ENCODE results near the gene MRPS35. TPM values are rescaled to one million over a fixed set of nuclear protein-coding genes. Genes with fewer than 3 reads are reported as not detected.
"Not testable (repeated sequence)": the region's sequence is repeated elsewhere in the genome, so short reads cannot be mapped to it uniquely, and the experiment has no call there.

MRPS35 gene
- total and polyA plus RNA-seq, 4 donors, result 45.1 to 64.8 (median 55.8) TPM

DNA sequence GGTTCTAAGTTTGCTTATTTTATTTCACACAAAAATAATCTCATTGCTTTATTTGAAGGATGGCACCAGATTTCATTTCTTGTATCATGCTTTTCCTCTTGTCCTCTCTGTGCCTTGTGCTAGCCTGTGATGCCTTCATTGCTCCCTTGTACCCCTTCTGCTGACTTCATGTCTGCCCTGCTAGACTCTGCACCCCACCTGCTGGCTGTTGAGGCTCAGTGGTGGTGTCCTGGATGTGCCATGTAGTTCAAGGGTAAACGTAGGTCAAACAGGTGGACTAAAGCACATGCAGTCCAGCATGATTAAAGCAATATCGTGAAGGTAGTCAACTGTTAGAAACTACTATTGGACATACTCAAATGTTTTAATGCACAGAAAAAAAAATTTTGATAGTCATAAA, 21.6 kb downstream of the MRPS35 start:
- DNase-seq (ENCODE audit: low read depth in 4 of 6, low spot score in 6 of 6), result no peak
- Histone ChIP-seq H3K36me3 (ENCODE audit: control insufficient read depth, insufficient read depth, low read length) (peaks cover 10% of the 10 kb centered on the region), H3K27ac (ENCODE audit: low read depth, low read length) (no peak overlapping the region), H3K4me3 (ENCODE audit: low read depth, low read length) (no peak overlapping the region), H3K9me3 (ENCODE audit: control insufficient read depth, insufficient read depth, low read length) (no peaks in the 10 kb centered on the region), H3K4me1 (ENCODE audit: control insufficient read depth, insufficient read depth, low read length) (no peaks in the 10 kb centered on the region), H3K27me3 (ENCODE audit: control insufficient read depth, insufficient read depth, low read length) (no peaks in the 10 kb centered on the region)
- no CpG with 5 or more reads among the region's 2 CpGs for WGBS (ENCODE audit: insufficient coverage)

DNA sequence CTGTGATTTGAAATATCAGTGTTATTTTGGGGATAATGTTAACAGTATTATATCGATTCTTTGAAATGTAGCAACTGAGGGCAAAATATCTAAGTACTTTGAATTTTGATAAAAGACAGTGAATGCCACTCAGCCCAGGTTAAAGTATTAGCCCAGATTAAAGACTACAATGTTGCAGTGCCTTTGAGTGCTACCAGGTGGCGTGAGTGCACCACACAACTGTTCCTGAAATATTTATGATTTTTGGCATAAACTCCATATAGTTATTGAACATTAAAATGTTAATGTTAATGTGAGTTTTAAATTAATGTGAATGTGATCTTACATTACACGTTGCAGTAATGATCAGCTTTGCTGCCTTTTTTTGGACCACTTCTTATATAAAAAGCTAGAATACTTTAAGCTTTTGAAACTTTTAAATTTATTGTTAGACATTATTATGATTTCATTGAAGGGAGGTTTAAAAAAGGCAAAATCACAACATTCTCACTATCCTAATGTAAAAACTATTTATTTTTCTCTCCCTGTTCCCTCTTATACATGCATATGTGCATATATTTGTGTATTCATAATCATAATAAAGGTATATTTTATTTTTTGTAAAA, 22.5 kb downstream of the MRPS35 start:
- H3K27ac ChIP-seq (ENCODE audit: low read depth, low read length), result no peak overlapping the region
- no peak overlapping the region for H3K4me3 ChIP-seq (ENCODE audit: low read depth, low read length)
- no peaks in the 10 kb centered on the region for H3K9me3 ChIP-seq (ENCODE audit: control insufficient read depth, insufficient read depth, low read length)
- 67% methylated on average over 1 of the region's 3 CpGs for WGBS (ENCODE audit: insufficient coverage)
- peaks cover 10% of the 10 kb centered on the region for H3K36me3 ChIP-seq (ENCODE audit: control insufficient read depth, insufficient read depth, low read length)
- H3K4me1 ChIP-seq (ENCODE audit: control insufficient read depth, insufficient read depth, low read length), result no peaks in the 10 kb centered on the region
- H3K27me3 ChIP-seq (ENCODE audit: control insufficient read depth, insufficient read depth, low read length), result no peaks in the 10 kb centered on the region
- peak in 3 of 6 donors; percentile 12 to 72 (median 38) for DNase-seq (ENCODE audit: low read depth in 4 of 6, low spot score in 6 of 6)

DNA sequence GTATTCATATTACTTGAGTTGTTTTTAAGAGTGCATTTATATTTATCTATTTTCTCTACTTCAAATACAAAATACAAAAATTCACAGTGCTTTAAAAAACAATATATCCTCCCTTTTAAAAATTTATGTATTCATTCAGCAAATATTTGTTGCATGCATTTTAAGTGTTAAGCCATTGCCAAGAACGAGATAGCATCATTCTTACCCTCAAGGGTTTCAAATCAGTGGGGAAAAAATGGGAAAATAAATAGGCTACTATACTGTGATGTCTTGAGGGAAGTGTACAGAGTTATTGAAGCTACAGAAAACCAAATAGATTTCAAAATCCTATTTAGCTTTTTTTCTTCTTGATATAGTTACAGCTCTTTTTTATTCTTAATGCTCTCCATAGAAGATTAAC, 23.2 kb downstream of the MRPS35 start:
- Histone ChIP-seq H3K4me3 (ENCODE audit: low read depth, low read length) (no peak overlapping the region), H3K9me3 (ENCODE audit: control insufficient read depth, insufficient read depth, low read length) (no peaks in the 10 kb centered on the region), H3K36me3 (ENCODE audit: control insufficient read depth, insufficient read depth, low read length) (peaks cover 12% of the 10 kb centered on the region), H3K4me1 (ENCODE audit: control insufficient read depth, insufficient read depth, low read length) (no peaks in the 10 kb centered on the region), H3K27ac (ENCODE audit: low read depth, low read length) (no peak overlapping the region), H3K27me3 (ENCODE audit: control insufficient read depth, insufficient read depth, low read length) (no peaks in the 10 kb centered on the region)
- no CpG with 5 or more reads among the region's 1 CpG for WGBS (ENCODE audit: insufficient coverage)
- no peak for DNase-seq (ENCODE audit: low read depth in 4 of 6, low spot score in 6 of 6)

DNA sequence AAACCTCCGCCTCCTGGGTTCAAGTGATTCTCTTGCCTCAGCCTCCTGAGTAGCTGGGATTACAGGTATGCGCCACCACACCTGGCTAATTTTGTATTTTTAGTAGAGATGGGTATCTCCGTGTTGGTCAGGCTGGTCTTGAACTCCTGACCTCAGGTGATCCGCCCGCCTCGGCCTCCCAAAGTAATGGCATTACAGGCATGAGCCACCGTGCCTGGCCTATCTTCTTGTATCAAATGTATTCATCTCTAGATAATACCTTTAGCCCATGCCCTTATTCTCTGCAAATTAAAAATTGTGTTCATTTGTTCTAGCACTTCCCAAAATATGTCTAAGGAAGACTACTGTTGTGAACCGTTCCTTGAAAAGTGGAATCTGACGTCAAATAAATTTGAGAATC, 23.7 kb downstream of the MRPS35 start:
- H3K9me3 ChIP-seq (ENCODE audit: control insufficient read depth, insufficient read depth, low read length); H3K4me3 ChIP-seq (ENCODE audit: low read depth, low read length); H3K27me3 ChIP-seq (ENCODE audit: control insufficient read depth, insufficient read depth, low read length); DNase-seq (ENCODE audit: low read depth in 4 of 6, low spot score in 6 of 6); H3K27ac ChIP-seq (ENCODE audit: low read depth, low read length); H3K4me1 ChIP-seq (ENCODE audit: control insufficient read depth, insufficient read depth, low read length): not testable (repeated sequence)
- 96% methylated on average over 4 of the region's 9 CpGs for WGBS (ENCODE audit: insufficient coverage)
- peaks cover 14% of the 10 kb centered on the region for H3K36me3 ChIP-seq (ENCODE audit: control insufficient read depth, insufficient read depth, low read length)

- no CpG with 5 or more reads among the region's 5 CpGs for WGBS (ENCODE audit: insufficient coverage)
- DNase-seq (ENCODE audit: low read depth in 4 of 6, low spot score in 6 of 6), result no peak
- Histone ChIP-seq H3K36me3 (ENCODE audit: control insufficient read depth, insufficient read depth, low read length) (peaks cover 14% of the 10 kb centered on the region), H3K27ac (ENCODE audit: low read depth, low read length) (no peak overlapping the region), H3K9me3 (ENCODE audit: control insufficient read depth, insufficient read depth, low read length) (no peaks in the 10 kb centered on the region), H3K4me1 (ENCODE audit: control insufficient read depth, insufficient read depth, low read length) (no peaks in the 10 kb centered on the region), H3K27me3 (ENCODE audit: control insufficient read depth, insufficient read depth, low read length) (no peaks in the 10 kb centered on the region), H3K4me3 (ENCODE audit: low read depth, low read length) (no peak overlapping the region)
These were observed 33.0 kb downstream of the MRPS35 start for GRCh38 chr12:27743601-27744000.

DNA sequence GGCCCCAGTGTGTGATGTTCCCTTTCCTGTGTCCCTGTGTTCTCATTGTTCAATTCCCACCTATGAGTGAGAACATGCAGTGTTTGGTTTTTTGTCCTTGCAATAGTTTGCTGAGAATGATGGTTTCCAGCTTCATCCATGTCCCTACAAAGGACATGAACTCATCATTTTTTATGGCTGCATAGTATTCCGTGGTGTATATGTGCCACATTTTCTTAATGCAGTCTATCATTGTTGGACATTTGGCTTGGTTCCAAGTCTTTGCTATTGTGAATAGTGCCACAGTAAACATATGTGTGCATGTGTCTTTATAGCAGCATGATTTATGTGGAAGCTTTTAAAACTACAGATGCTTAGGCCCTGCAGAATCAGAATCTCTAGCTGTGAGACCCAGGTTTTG, 35.1 kb downstream of the MRPS35 start:
- 71% methylated on average over 1 of the region's 1 CpG for WGBS (ENCODE audit: insufficient coverage)

DNA sequence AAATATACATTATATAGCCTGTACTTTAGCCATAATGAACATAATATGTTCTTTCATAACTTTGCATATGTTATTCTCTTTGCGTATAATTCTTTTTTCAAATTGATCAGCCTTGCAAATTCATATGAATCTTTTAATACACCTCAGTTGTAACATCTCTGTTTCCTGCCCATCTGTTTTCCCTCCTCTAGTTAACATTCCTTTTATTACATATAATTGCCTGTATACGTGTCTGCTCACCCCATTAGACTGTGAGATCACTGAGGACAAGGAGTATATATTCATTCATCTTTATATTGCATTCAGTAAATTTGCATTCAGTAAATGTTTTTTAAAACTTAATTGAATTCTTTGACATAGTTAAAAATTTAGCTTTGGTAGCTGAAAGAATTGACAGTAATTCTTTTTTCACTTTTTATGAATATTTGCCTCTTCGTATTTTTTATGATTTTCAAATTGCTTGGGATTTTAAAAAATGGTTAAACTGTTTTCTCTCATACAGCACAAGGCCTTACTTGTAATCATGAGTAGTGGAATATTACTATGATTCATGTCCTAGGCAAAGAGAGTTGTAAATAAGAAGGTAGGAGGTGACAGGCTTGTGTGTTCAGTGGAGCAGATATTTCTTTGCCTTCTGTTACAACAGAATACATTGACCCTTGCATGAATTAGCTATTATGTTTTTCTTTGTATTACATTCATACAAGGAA, 36.6 kb downstream of the MRPS35 start:
- no peak for DNase-seq (ENCODE audit: low read depth in 4 of 6, low spot score in 6 of 6)
- Histone ChIP-seq H3K4me3 (ENCODE audit: low read depth, low read length) (no peak overlapping the region), H3K27ac (ENCODE audit: low read depth, low read length) (no peak overlapping the region), H3K27me3 (ENCODE audit: control insufficient read depth, insufficient read depth, low read length) (no peaks in the 10 kb centered on the region), H3K36me3 (ENCODE audit: control insufficient read depth, insufficient read depth, low read length) (peaks cover 14% of the 10 kb centered on the region), H3K4me1 (ENCODE audit: control insufficient read depth, insufficient read depth, low read length) (no peaks in the 10 kb centered on the region), H3K9me3 (ENCODE audit: control insufficient read depth, insufficient read depth, low read length) (no peaks in the 10 kb centered on the region)
- WGBS (ENCODE audit: insufficient coverage), result no CpG with 5 or more reads among the region's 3 CpGs

More for the DNA sequence above, 35.1 kb downstream of the MRPS35 start:
- not testable (repeated sequence) for H3K27ac ChIP-seq (ENCODE audit: low read depth, low read length); H3K27me3 ChIP-seq (ENCODE audit: control insufficient read depth, insufficient read depth, low read length); H3K36me3 ChIP-seq (ENCODE audit: control insufficient read depth, insufficient read depth, low read length); H3K9me3 ChIP-seq (ENCODE audit: control insufficient read depth, insufficient read depth, low read length); H3K4me3 ChIP-seq (ENCODE audit: low read depth, low read length); DNase-seq (ENCODE audit: low read depth in 4 of 6, low spot score in 6 of 6); H3K4me1 ChIP-seq (ENCODE audit: control insufficient read depth, insufficient read depth, low read length)

DNA sequence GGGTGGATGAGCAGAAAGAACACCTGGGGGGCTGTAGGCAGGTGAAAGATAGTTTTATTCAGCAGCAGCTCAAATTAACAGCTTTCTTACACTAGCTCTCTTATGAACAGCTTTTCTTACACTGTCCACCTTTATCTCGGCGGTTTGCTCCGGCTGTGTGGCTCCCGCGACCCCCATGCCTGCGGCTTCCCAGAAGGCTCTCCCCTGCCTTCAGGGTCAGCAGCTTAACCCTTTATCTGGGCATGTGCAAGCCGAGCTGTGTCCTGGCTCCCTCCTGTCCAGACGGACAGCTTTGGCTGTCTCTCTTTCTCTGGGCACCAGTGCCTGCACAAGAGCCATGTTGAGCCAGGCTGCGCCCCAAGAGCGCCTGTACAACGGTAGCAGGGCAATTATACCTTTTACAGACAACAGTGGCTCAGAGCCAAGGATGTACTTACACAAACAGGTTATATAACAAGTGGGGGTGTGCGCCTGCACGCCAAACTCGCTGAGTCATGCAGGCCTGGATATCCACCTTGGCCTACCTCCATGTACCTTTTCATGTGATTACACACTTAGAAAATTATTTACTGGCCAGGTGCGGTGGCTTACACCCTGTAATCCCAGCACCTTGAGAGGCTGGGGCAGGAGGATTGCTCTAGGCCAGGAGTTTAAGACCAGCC, 40.9 kb downstream of the MRPS35 start:
- no peak for DNase-seq (ENCODE audit: low read depth in 4 of 6, low spot score in 6 of 6)
- H3K4me1 ChIP-seq (ENCODE audit: control insufficient read depth, insufficient read depth, low read length), result no peaks in the 10 kb centered on the region
- H3K4me3 ChIP-seq (ENCODE audit: low read depth, low read length), result no peak overlapping the region
- whole genome bisulfite sequencing (ENCODE audit: insufficient coverage), result 93% methylated on average over 12 of the region's 15 CpGs
- no peak overlapping the region for H3K27ac ChIP-seq (ENCODE audit: low read depth, low read length)
- H3K9me3 ChIP-seq (ENCODE audit: control insufficient read depth, insufficient read depth, low read length), result no peaks in the 10 kb centered on the region
- H3K27me3 ChIP-seq (ENCODE audit: control insufficient read depth, insufficient read depth, low read length), result no peaks in the 10 kb centered on the region
- H3K36me3 ChIP-seq (ENCODE audit: control insufficient read depth, insufficient read depth, low read length), result peaks cover 8% of the 10 kb centered on the region

DNA sequence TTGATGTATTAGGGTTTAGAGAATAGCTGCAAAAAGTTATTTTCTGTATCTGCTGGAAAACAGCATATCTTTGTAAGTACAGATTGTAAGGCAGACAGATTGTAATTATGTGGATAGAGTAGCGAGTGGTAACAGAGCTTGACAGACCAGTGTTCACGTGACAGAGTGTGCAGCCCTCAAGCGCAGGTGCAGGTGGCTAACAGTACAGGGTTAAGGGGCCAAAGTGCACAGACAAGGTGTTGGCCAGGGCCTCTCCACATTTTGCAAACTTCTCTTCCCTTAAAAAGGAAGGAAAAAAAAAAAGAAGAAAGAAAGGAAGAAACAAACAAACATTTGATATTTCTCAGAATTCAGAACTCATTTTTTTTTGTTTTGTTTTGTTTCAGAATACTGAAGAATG, 44.2 kb downstream of the MRPS35 start:
- Histone ChIP-seq H3K4me1 (ENCODE audit: control insufficient read depth, insufficient read depth, low read length) (no peaks in the 10 kb centered on the region), H3K27ac (ENCODE audit: low read depth, low read length) (no peak overlapping the region), H3K9me3 (ENCODE audit: control insufficient read depth, insufficient read depth, low read length) (no peaks in the 10 kb centered on the region), H3K4me3 (ENCODE audit: low read depth, low read length) (no peak overlapping the region), H3K36me3 (ENCODE audit: control insufficient read depth, insufficient read depth, low read length) (peaks cover 13% of the 10 kb centered on the region), H3K27me3 (ENCODE audit: control insufficient read depth, insufficient read depth, low read length) (no peaks in the 10 kb centered on the region)
- WGBS (ENCODE audit: insufficient coverage), result 79% methylated on average over 3 of the region's 3 CpGs
- DNase-seq (ENCODE audit: low read depth in 4 of 6, low spot score in 6 of 6), result no peak

All from spinal cord (tissue), 10 donors.